HEK293 (cell line): Measurements from ENCODE around the gene SPIRE2.

ENCODE experiments used
- GFI1B ChIP-seq: fragments of 450-650 bp; formaldehyde crosslinking; IDR thresholded peaks from 2 replicates; pipeline ENCODE4 v1.5.1; 2016; ENCODE audit warnings: missing biosample characterization, missing genetic modification characterization
- GLI2 ChIP-seq: fragments of 450-650 bp; formaldehyde crosslinking; IDR thresholded peaks from 2 replicates; pipeline ENCODE4; 2017; ENCODE audit warnings: missing biosample characterization, missing genetic modification characterization, low read depth, borderline replicate concordance
- GLI4 ChIP-seq: fragments of 450-650 bp; formaldehyde crosslinking; IDR thresholded peaks from 2 replicates; pipeline ENCODE4 v1.5.1; 2016; ENCODE audit warnings: missing biosample characterization, missing genetic modification characterization
- HOXC10 ChIP-seq: sonication (generic); formaldehyde crosslinking; IDR thresholded peaks from 2 replicates; pipeline ENCODE4 v1.8.1; 2023; ENCODE audit warnings: mild to moderate bottlenecking, missing genetic modification reagents
- KLF16 ChIP-seq: fragments of 450-650 bp; formaldehyde crosslinking; IDR thresholded peaks from 2 replicates; pipeline ENCODE4 v1.5.1; 2017; ENCODE audit warnings: missing biosample characterization, missing genetic modification characterization
- PBX3 ChIP-seq: sonication (generic); formaldehyde crosslinking; IDR thresholded peaks from 2 replicates; pipeline ENCODE4 v1.8.1; 2022; ENCODE audit warnings: mild to moderate bottlenecking, moderate library complexity, missing genetic modification reagents
- RBAK ChIP-seq: fragments of 450-650 bp; formaldehyde crosslinking; IDR thresholded peaks from 2 replicates; pipeline ENCODE4 v1.5.1; 2016; ENCODE audit warnings: missing biosample characterization, missing genetic modification characterization
- ZBTB26 ChIP-seq: fragments of 450-650 bp; formaldehyde crosslinking; optimal IDR thresholded peaks from 2 replicates; pipeline ENCODE3; 2016; ENCODE audit warnings: missing biosample characterization, mild to moderate bottlenecking, missing genetic modification characterization
- ZEB2 ChIP-seq: fragments of 450-650 bp; formaldehyde crosslinking; IDR thresholded peaks from 2 replicates; pipeline ENCODE4 v1.5.1; 2016; ENCODE audit warnings: missing biosample characterization, missing genetic modification characterization
- ZFP37 ChIP-seq: fragments of 450-650 bp; formaldehyde crosslinking; IDR thresholded peaks from 2 replicates; pipeline ENCODE4 v1.5.1; 2016; ENCODE audit warnings: missing biosample characterization, missing genetic modification characterization
- ZNF138 ChIP-seq: fragments of 450-650 bp; formaldehyde crosslinking; IDR thresholded peaks from 2 replicates; pipeline ENCODE4 v1.5.1; 2016; ENCODE audit warnings: missing biosample characterization, missing genetic modification characterization, borderline replicate concordance
- ZNF16 ChIP-seq: fragments of 450-650 bp; formaldehyde crosslinking; IDR thresholded peaks from 2 replicates; pipeline ENCODE4 v1.5.1; 2016; ENCODE audit warnings: low read depth, missing biosample characterization, missing genetic modification characterization
- ZNF19 ChIP-seq: fragments of 450-650 bp; formaldehyde crosslinking; IDR thresholded peaks from 2 replicates; pipeline ENCODE4; 2016; ENCODE audit warnings: missing biosample characterization, missing genetic modification characterization, low read depth
- ZNF221 ChIP-seq: fragments of 450-650 bp; formaldehyde crosslinking; IDR thresholded peaks from 2 replicates; pipeline ENCODE4 v1.5.1; 2017; ENCODE audit warnings: missing biosample characterization, missing genetic modification characterization, borderline replicate concordance
- ZNF23 ChIP-seq: fragments of 450-650 bp; formaldehyde crosslinking; IDR thresholded peaks from 2 replicates; pipeline ENCODE4 v1.5.1; 2016; ENCODE audit warnings: missing biosample characterization, missing genetic modification characterization, borderline replicate concordance
- ZNF239 ChIP-seq: fragments of 450-650 bp; formaldehyde crosslinking; IDR thresholded peaks from 2 replicates; pipeline ENCODE4 v1.5.1; 2016; ENCODE audit warnings: missing biosample characterization, missing genetic modification characterization
- ZNF280D ChIP-seq: fragments of 450-650 bp; formaldehyde crosslinking; IDR thresholded peaks from 2 replicates; pipeline ENCODE4 v1.5.1; 2016; ENCODE audit warnings: missing biosample characterization, missing genetic modification characterization
- ZNF350 ChIP-seq: fragments of 450-650 bp; formaldehyde crosslinking; IDR thresholded peaks from 2 replicates; pipeline ENCODE4 v1.5.0; 2017; ENCODE audit warnings: missing biosample characterization, mild to moderate bottlenecking, missing genetic modification characterization
- ZNF391 ChIP-seq: fragments of 450-650 bp; formaldehyde crosslinking; IDR thresholded peaks from 2 replicates; pipeline ENCODE4 v1.5.1; 2016; ENCODE audit warnings: low read depth, missing biosample characterization, missing genetic modification characterization, borderline replicate concordance
- ZNF423 ChIP-seq: fragments of 450-650 bp; formaldehyde crosslinking; IDR thresholded peaks from 2 replicates; pipeline ENCODE4 v1.5.1; 2016; ENCODE audit warnings: missing biosample characterization, missing genetic modification characterization
- ZNF510 ChIP-seq: fragments of 450-650 bp; formaldehyde crosslinking; IDR thresholded peaks from 2 replicates; pipeline ENCODE4 v1.5.1; 2018; ENCODE audit warnings: mild to moderate bottlenecking, missing genetic modification characterization, missing biosample characterization; ENCODE audit not compliant: insufficient replicate concordance
- ZNF529 ChIP-seq: fragments of 450-650 bp; formaldehyde crosslinking; IDR thresholded peaks from 2 replicates; pipeline ENCODE4 v1.5.1; 2017; ENCODE audit warnings: missing genetic modification characterization, missing biosample characterization; ENCODE audit not compliant: insufficient replicate concordance
- ZNF561 ChIP-seq: fragments of 450-650 bp; IDR thresholded peaks from 2 replicates; pipeline ENCODE4 v1.5.1; 2018; ENCODE audit warnings: missing biosample characterization, missing genetic modification characterization, borderline replicate concordance
- ZNF600 ChIP-seq: fragments of 450-650 bp; formaldehyde crosslinking; IDR thresholded peaks from 2 replicates; pipeline ENCODE4 v1.5.1; 2016; ENCODE audit warnings: missing biosample characterization, missing genetic modification characterization
- ZNF626 ChIP-seq: fragments of 450-650 bp; sonication (Bioruptor Pico); formaldehyde crosslinking; IDR thresholded peaks from 2 replicates; pipeline ENCODE4 v1.5.1; 2018; ENCODE audit warnings: missing biosample characterization, missing genetic modification characterization, inconsistent platforms
- ZNF670 ChIP-seq: fragments of 450-650 bp; formaldehyde crosslinking; IDR thresholded peaks from 2 replicates; pipeline ENCODE4 v1.5.1; 2016; ENCODE audit warnings: missing biosample characterization, missing genetic modification characterization, low read depth
- ZNF768 ChIP-seq: fragments of 450-650 bp; formaldehyde crosslinking; IDR thresholded peaks from 2 replicates; pipeline ENCODE4 v1.5.1; 2018; ENCODE audit warnings: missing biosample characterization, mild to moderate bottlenecking, missing genetic modification characterization
- ZNF777 ChIP-seq: fragments of 450-650 bp; formaldehyde crosslinking; IDR thresholded peaks from 2 replicates; pipeline ENCODE4 v1.5.1; 2017; ENCODE audit warnings: missing biosample characterization, missing genetic modification characterization, borderline replicate concordance
- ZNF837 ChIP-seq: fragments of 450-650 bp; formaldehyde crosslinking; IDR thresholded peaks from 2 replicates; pipeline ENCODE4 v1.5.1; 2016; ENCODE audit warnings: missing biosample characterization, missing genetic modification characterization
- ZNF843 ChIP-seq: fragments of 450-650 bp; formaldehyde crosslinking; IDR thresholded peaks from 2 replicates; pipeline ENCODE4 v1.5.1; 2016; ENCODE audit warnings: missing biosample characterization, missing genetic modification characterization
- ZSCAN4 ChIP-seq: fragments of 450-650 bp; formaldehyde crosslinking; IDR thresholded peaks from 2 replicates; pipeline ENCODE4 v1.5.1; 2017; ENCODE audit warnings: missing biosample characterization, missing genetic modification characterization
- ZSCAN5A ChIP-seq: fragments of 450-650 bp; formaldehyde crosslinking; IDR thresholded peaks from 2 replicates; pipeline ENCODE4 v1.5.1; 2016; ENCODE audit warnings: missing biosample characterization, missing genetic modification characterization

SPIRE2 gene

GRCh38 chr16:89873109-89873971 lies 45.1 kb downstream of the SPIRE2 start, which contains the start of gene TCF25 (continued):
- no peak for TF ChIP-seq ZSCAN4
- no peak for TF ChIP-seq RBAK (tag by site-specific recombination)
- TF ChIP-seq ZNF529 = no peak
- peak; percentile 44; the same call in 1 of the 2 replicates for TF ChIP-seq ZSCAN5A
- TF ChIP-seq GLI4 (tag by site-specific recombination) = no peak
- no peak for TF ChIP-seq ZNF561 (tag by site-specific recombination)
- TF ChIP-seq ZNF16 = no peak
- no peak for TF ChIP-seq ZNF221 (tag by site-specific recombination)
- peak; percentile 51; the same call in 1 of the 2 replicates for TF ChIP-seq ZNF843
- TF ChIP-seq ZNF23 = no peak
- no peak for TF ChIP-seq ZNF670 (tag by site-specific recombination)
- no peak for TF ChIP-seq ZNF837
- TF ChIP-seq ZNF391 (tag by site-specific recombination) = peak; percentile 5; the same call in 1 of the 2 replicates
- peak; percentile 88 for TF ChIP-seq ZEB2 (tag by site-specific recombination)
- peak; percentile 73 for TF ChIP-seq ZNF600 (tag by site-specific recombination)
- TF ChIP-seq ZNF626 (tag by site-specific recombination) = no peak
- TF ChIP-seq ZNF19 (tag by site-specific recombination) = no peak
- TF ChIP-seq HOXC10 (CRISPR knock-in tag) = no peak
- TF ChIP-seq PBX3 (CRISPR knock-in tag) = no peak
- TF ChIP-seq ZNF510 (tag by site-specific recombination) = no peak
- no peak for TF ChIP-seq ZNF138 (tag by site-specific recombination)
- TF ChIP-seq GFI1B (tag by site-specific recombination) = 0 out of 2 replicates have a peak, but pooled peaks have one; percentile 22
- no peak for TF ChIP-seq ZFP37 (tag by site-specific recombination)
- peak; percentile 50 for TF ChIP-seq KLF16 (tag by site-specific recombination)
- peak; percentile 72 for TF ChIP-seq ZBTB26
- no peak for TF ChIP-seq ZNF280D (tag by site-specific recombination)
- TF ChIP-seq ZNF768 (tag by site-specific recombination) = no peak; the same call in 1 of the 2 replicates
- 0 out of 2 replicates have a peak, but pooled peaks have one; percentile 43 for TF ChIP-seq ZNF239 (tag by site-specific recombination)
- TF ChIP-seq GLI2 (tag by site-specific recombination) = no peak
- TF ChIP-seq ZNF423 = peak; percentile 97
- no peak for TF ChIP-seq ZNF350 (tag by site-specific recombination)
- peak; percentile 90 for TF ChIP-seq ZNF777 (tag by site-specific recombination)
